GM23248 (cell line): Measurements from ENCODE around the gene CCDC69. TPM values are rescaled to one million over a fixed set of nuclear protein-coding genes. Genes with fewer than 3 reads are reported as not detected.
"Not testable (repeated sequence)": the region's sequence is repeated elsewhere in the genome, so short reads cannot be mapped to it uniquely, and the experiment has no call there.

Experiments used
- DNase-seq: peaks from one replicate; pipeline ENCODE4 v3.0.0-alpha.2; 2015
- H2AFZ ChIP-seq: fragments of 200-600 bp; sonication (generic); 2 replicates; pipeline ENCODE4 v1.6.1; 2016; ENCODE audit warnings: antibody characterized with exemption
- H3F3A ChIP-seq: fragments of 200-600 bp; sonication (generic); 2 replicates; pipeline ENCODE4 v1.6.1; 2016; ENCODE audit warnings: mild to moderate bottlenecking, antibody characterized with exemption, mixed run types; ENCODE audit not compliant: insufficient read depth
- H3K27ac ChIP-seq: fragments of 200-600 bp; sonication (generic); 2 replicates; pipeline ENCODE4 v1.5.1; 2016; ENCODE audit warnings: mild to moderate bottlenecking
- H3K27me3 ChIP-seq: fragments of 200-600 bp; sonication (generic); replicated peaks from 2 replicates; pipeline ENCODE4 v1.6.1; 2016; ENCODE audit warnings: mild to moderate bottlenecking; ENCODE audit not compliant: insufficient read depth
- H3K36me3 ChIP-seq: fragments of 200-600 bp; sonication (generic); 2 replicates; pipeline ENCODE4 v1.6.1; 2016; ENCODE audit warnings: low read depth, mild to moderate bottlenecking
- H3K4me1 ChIP-seq: fragments of 200-600 bp; sonication (generic); 2 replicates; pipeline ENCODE4 v1.6.1; 2016; ENCODE audit warnings: mild to moderate bottlenecking; ENCODE audit not compliant: insufficient read depth
- H3K4me2 ChIP-seq: fragments of 200-600 bp; sonication (generic); one replicate; pipeline ENCODE4 v1.6.1; 2016; ENCODE audit warnings: mild to moderate bottlenecking; ENCODE audit not compliant: unreplicated experiment
- H3K4me3 ChIP-seq: fragments of 200-600 bp; sonication (generic); 2 replicates; pipeline ENCODE4 v1.5.1; 2016; ENCODE audit warnings: mild to moderate bottlenecking
- H3K79me2 ChIP-seq: fragments of 200-600 bp; sonication (generic); 2 replicates; pipeline ENCODE4 v1.6.1; 2016; ENCODE audit warnings: mild to moderate bottlenecking; ENCODE audit not compliant: insufficient read depth
- H3K9ac ChIP-seq: fragments of 200-600 bp; sonication (generic); 2 replicates; pipeline ENCODE4 v1.6.1; 2016; ENCODE audit warnings: mild to moderate bottlenecking
- H3K9me2 ChIP-seq: fragments of 200-600 bp; sonication (generic); 2 replicates; pipeline ENCODE4 v1.6.1; 2016; ENCODE audit warnings: mixed run types, mild to moderate bottlenecking, moderate library complexity; ENCODE audit not compliant: insufficient read depth
- H3K9me3 ChIP-seq: fragments of 200-600 bp; sonication (generic); one replicate; pipeline ENCODE4 v1.6.1; 2017; ENCODE audit warnings: low read depth
- H4K20me1 ChIP-seq: fragments of 200-600 bp; sonication (generic); 2 replicates; pipeline ENCODE4 v1.6.0; 2016; ENCODE audit not compliant: insufficient read depth
- EZH2 ChIP-seq: fragments of 200-600 bp; sonication (generic); IDR thresholded peaks from 2 replicates; pipeline ENCODE4 v1.6.1; 2018; ENCODE audit warnings: antibody characterized with exemption, mild to moderate bottlenecking; ENCODE audit not compliant: insufficient read depth, poor library complexity, severe bottlenecking
- EZH2phosphoT487 ChIP-seq: fragments of 200-600 bp; sonication (generic); IDR thresholded peaks from 2 replicates; pipeline ENCODE4 v1.6.1; 2018; ENCODE audit warnings: antibody characterized with exemption, moderate library complexity, mild to moderate bottlenecking, low read depth; ENCODE audit not compliant: insufficient read depth
- WGBS, 2 experiments: methylation state at CpG; one replicate each; pipeline ENCODE4 v1.1.6; 2015 to 2017; ENCODE audit warnings: low lambda C conversion rate in 2 of 2, low coverage in 1 of 2; ENCODE audit errors: missing lambda C conversion rate in 2 of 2; 5-methylcytosine and 5-hydroxymethylcytosine counted together
- in situ Hi-C: fragments of 300-500 bp; cut with MboI; formaldehyde crosslinking; loops from 2 replicates; pipeline ENCODE4 v1.15.0; 2020
- polyA plus RNA-seq: library from polyadenylated mRNA; unstranded; fragments of >200 nt; fragmentation: Nextera tagmentation; extraction: Ambion mirVana; gene quantifications from 2 replicates; pipeline ENCODE4 v1.2.1, GENCODE V29; 2016
- total RNA-seq: library from RNA; depleted of rRNA; stranded (reverse); fragments of >200 nt; shearing (Covaris generic); gene quantifications from 2 replicates; pipeline ENCODE4 v1.2.3, GENCODE V29; 2014

Gene CCDC69
- total and polyA plus RNA-seq, 2 experiments from 2014 or later: 0.54 to 0.56 TPM

DNA sequence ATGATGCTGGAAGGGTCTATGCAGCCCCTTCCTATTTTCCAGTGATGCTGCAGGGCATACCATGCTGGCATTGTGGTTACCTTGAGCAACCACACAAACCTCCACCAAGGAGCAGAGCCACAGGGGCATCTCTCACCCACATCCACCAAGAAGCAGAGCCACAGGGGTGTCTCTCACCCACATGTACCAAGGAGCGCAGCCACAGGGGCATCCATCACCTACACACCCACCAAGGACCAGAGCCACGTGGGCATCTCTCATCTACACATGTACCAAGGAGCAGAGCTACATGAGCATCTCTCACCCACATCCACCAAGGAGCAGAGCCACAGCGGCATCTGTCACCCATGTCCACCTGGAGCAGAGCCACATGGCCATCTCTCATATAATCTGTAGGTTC is 20.3 kb upstream of the CCDC69 start:
- Histone ChIP-seq H3K9me3 (no peaks in the 10 kb centered on the region), H2AFZ (no peak overlapping the region), H3K9ac (no peak overlapping the region), H3K27me3 (0 out of 2 replicates have a peak, but pooled peaks cover 6% of the 10 kb centered on the region), H3K9me2 (no peaks in the 10 kb centered on the region), H3K36me3 (no peaks in the 10 kb centered on the region), H3F3A (no peaks in the 10 kb centered on the region), H3K27ac (no peak overlapping the region), H4K20me1 (no peaks in the 10 kb centered on the region), H3K79me2 (no peaks in the 10 kb centered on the region), H3K4me2 (no peak overlapping the region), H3K4me3 (no peak overlapping the region), H3K4me1 (no peaks in the 10 kb centered on the region)
- in situ Hi-C loops: no loop called here
- TF ChIP-seq EZH2phosphoT487 (no peak), EZH2 (no peak)
- no peak for DNase-seq
- WGBS, 2 experiments: 65 to 70% methylated on average over 3 of the region's 3 CpGs

DNA sequence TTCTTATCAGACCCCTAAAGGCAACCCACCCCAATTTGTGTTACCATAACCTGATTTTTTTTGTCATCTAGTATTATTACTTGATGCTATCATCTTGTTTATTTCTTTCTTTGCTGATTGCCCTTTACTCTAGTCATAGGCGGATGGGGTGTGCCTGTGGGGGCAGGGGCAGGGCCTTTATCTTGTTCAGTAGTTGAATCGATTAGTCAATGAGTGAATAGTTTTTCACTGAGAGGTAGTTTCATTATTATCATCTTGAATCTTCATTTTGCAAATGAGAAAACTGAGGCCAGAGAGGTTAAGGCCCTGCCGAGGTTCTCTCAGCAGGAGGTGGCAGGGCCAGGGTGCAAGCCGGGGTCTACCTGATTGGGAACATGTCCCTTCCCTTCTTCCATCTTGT is 19.7 kb upstream of the CCDC69 start:
- Histone ChIP-seq H3K36me3 (no peaks in the 10 kb centered on the region), H3K79me2 (no peaks in the 10 kb centered on the region), H3K9ac (no peak overlapping the region), H3K4me1 (no peaks in the 10 kb centered on the region), H3K9me2 (no peaks in the 10 kb centered on the region), H4K20me1 (no peaks in the 10 kb centered on the region), H3K4me2 (no peak overlapping the region), H3K4me3 (no peak overlapping the region), H3K9me3 (no peaks in the 10 kb centered on the region), H3K27me3 (0 out of 2 replicates have a peak, but pooled peaks cover 6% of the 10 kb centered on the region), H2AFZ (no peak overlapping the region), H3F3A (no peaks in the 10 kb centered on the region), H3K27ac (no peak overlapping the region)
- no peak for DNase-seq
- TF ChIP-seq EZH2phosphoT487: no peak
- no peak for TF ChIP-seq EZH2
- in situ Hi-C loops: no loop called here
- 80 to 91% methylated on average over 4 of the region's 4 CpGs for WGBS, 2 experiments

DNA sequence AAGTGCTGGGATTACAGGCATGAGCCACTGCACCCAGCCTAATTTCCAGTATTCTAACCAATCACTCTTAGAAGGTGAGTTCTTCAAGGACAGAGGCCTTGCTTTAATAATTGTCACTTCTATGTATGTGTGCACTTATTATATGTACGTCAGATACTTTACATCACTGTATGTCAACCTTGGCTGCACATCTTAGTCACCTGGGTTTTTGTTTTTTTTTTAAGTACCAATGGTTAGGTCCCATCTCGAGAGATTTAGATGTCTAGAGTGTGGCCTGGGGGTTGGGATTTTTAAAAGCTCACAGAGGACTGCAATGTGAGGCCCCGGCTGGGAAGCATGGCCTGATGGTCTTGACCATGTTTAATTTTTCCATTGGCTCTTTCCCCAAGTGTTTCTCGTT is 19.2 kb upstream of the CCDC69 start:
- H3K9me2 ChIP-seq: no peaks in the 10 kb centered on the region
- H3K36me3 ChIP-seq: no peaks in the 10 kb centered on the region
- TF ChIP-seq EZH2 (no peak), EZH2phosphoT487 (no peak)
- no peak overlapping the region for H3K27ac ChIP-seq
- H3K79me2 ChIP-seq: no peaks in the 10 kb centered on the region
- H3K27me3 ChIP-seq: 0 out of 2 replicates have a peak, but pooled peaks cover 6% of the 10 kb centered on the region
- H2AFZ ChIP-seq: no peak overlapping the region
- H3F3A ChIP-seq: no peaks in the 10 kb centered on the region
- H3K4me3 ChIP-seq: no peak overlapping the region
- no peak overlapping the region for H3K4me2 ChIP-seq
- in situ Hi-C loops: no loop called here
- no peak for DNase-seq
- no peak overlapping the region for H3K9ac ChIP-seq
- H3K9me3 ChIP-seq: no peaks in the 10 kb centered on the region
- 74 to 85% methylated on average over 4 of the region's 4 CpGs for WGBS, 2 experiments
- H4K20me1 ChIP-seq: no peaks in the 10 kb centered on the region
- no peaks in the 10 kb centered on the region for H3K4me1 ChIP-seq

DNA sequence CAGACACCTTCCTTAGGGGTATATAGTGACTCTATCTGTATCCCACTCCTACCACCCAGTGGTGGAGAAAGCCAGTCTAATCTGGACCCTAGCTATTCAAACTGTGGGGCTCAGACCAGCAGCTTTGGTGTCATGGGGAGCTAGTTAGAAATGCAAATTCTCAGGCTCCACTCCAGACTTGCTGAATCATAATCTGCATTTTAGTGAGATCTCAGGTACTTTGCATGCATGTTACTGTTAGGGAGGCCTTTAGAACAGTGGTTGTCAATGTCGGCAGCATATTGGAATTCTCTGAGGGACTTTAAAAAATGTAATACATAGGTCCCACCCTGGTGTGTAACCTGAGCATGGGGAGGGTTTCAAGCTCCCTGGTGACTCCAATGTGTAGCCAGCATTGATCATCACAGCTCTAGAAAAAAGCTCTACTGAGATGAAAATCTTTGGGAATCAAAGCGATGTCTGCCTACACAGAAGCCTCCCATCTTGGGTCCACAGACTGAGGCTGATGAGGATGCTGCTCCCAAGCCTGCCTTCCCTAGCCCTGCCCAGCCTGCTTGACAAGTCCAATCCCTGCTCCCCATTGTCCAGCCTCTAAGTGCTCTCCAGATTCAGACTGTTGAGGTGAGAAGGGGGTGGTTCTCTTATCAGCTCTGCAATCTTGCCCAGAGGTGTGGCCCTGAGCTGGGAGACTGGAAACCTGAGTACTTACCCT is 17.2 kb upstream of the CCDC69 start:
- Histone ChIP-seq H3F3A (no peaks in the 10 kb centered on the region), H3K4me3 (no peak overlapping the region), H3K79me2 (no peaks in the 10 kb centered on the region), H3K9ac (no peak overlapping the region), H3K9me2 (no peaks in the 10 kb centered on the region), H3K27me3 (no peaks in the 10 kb centered on the region), H3K27ac (no peak overlapping the region), H4K20me1 (no peaks in the 10 kb centered on the region), H3K4me1 (no peaks in the 10 kb centered on the region), H3K36me3 (no peaks in the 10 kb centered on the region), H3K9me3 (no peaks in the 10 kb centered on the region), H3K4me2 (no peak overlapping the region), H2AFZ (no peak overlapping the region)
- TF ChIP-seq EZH2phosphoT487 (no peak), EZH2 (no peak)
- 60 to 65% methylated on average over 2 of the region's 2 CpGs for WGBS, 2 experiments
- in situ Hi-C loops: no loop called here
- no peak for DNase-seq

DNA sequence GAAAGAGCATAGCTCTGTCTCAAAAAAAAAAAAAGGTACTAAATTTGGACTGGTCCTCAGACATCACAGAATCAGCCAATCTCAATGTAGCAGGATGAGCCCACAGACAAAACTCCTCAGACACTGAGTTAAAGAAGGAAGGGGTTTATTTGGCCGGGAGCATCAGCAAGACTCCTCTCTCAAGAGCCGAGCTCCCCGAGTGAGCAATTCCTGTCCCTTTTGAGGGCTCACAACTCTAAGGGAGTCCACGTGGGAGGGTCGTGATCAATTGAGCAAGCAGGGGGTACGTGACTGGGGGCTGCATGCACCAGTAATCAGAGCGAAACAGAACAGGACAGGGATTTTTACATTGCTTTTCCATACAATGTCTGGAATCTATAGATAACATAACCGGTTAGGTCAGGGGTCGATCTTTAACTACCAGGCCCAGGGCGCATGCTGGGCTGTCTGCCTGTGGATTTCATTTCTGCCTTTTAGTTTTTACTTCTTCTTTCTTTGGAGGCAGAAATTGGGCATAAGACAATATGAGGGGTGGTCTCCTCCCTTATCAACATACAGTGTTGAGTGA is 16.5 kb upstream of the CCDC69 start:
- H3K4me3 ChIP-seq, H3K9ac ChIP-seq, H3K27ac ChIP-seq, H3K79me2 ChIP-seq, DNase-seq, H3K4me1 ChIP-seq, H3K9me2 ChIP-seq, H3F3A ChIP-seq, H3K9me3 ChIP-seq, H3K27me3 ChIP-seq, H3K4me2 ChIP-seq, H3K36me3 ChIP-seq, H4K20me1 ChIP-seq, in situ Hi-C loops, H2AFZ ChIP-seq: not testable (repeated sequence)
- WGBS, 2 experiments: 77 to 81% methylated on average over 10 of the region's 10 CpGs
